ENCODE results near the gene FEZ2.

FEZ2 gene

GRCh38 chr2:36561237-36561944 is 36.6 kb downstream of the FEZ2 start:
- DNase-seq (ENCODE audit: low read depth): peak; percentile 80

- no peak for DNase-seq (ENCODE audit: low read depth)
These were observed 37.2 kb downstream of the FEZ2 start for GRCh38 chr2:36560726-36561125.

GRCh38 chr2:36559221-36559942 is 38.6 kb downstream of the FEZ2 start:
- DNase-seq (ENCODE audit: low read depth): no peak

GRCh38 chr2:36556842-36557241 is 41.1 kb downstream of the FEZ2 start:
- DNase-seq (ENCODE audit: low read depth): peak; percentile 51

GRCh38 chr2:36555789-36556188 is 42.2 kb downstream of the FEZ2 start:
- DNase-seq (ENCODE audit: low read depth): no peak

- no peak for DNase-seq (ENCODE audit: low read depth)
These were observed 43.4 kb downstream of the FEZ2 start for GRCh38 chr2:36554531-36554930.

GRCh38 chr2:36553683-36554082 is 44.3 kb downstream of the FEZ2 start:
- DNase-seq (ENCODE audit: low read depth): no peak

GRCh38 chr2:36550006-36550405 is 48.0 kb downstream of the FEZ2 start:
- DNase-seq (ENCODE audit: low read depth): no peak

- no peak for DNase-seq (ENCODE audit: low read depth)
These were observed 48.8 kb downstream of the FEZ2 start for GRCh38 chr2:36549165-36549574.

GRCh38 chr2:36547906-36548305 is 50.1 kb downstream of the FEZ2 start:
- DNase-seq (ENCODE audit: low read depth): no peak

GRCh38 chr2:36545871-36546416 is 52.0 kb downstream of the FEZ2 start:
- no peak for DNase-seq (ENCODE audit: low read depth)

- no peak for DNase-seq (ENCODE audit: low read depth)
These were observed 53.2 kb downstream of the FEZ2 start for GRCh38 chr2:36544638-36545338.

- no peak for DNase-seq (ENCODE audit: low read depth)
These were observed 55.9 kb downstream of the FEZ2 start for GRCh38 chr2:36541891-36542595.

- no peak for DNase-seq (ENCODE audit: low read depth)
These were observed 56.8 kb downstream of the FEZ2 start for GRCh38 chr2:36540986-36541754.

GRCh38 chr2:36539631-36540030 is 58.3 kb downstream of the FEZ2 start:
- no peak for DNase-seq (ENCODE audit: low read depth)

GRCh38 chr2:36538335-36538734 is 59.6 kb downstream of the FEZ2 start:
- DNase-seq (ENCODE audit: low read depth): no peak

GRCh38 chr2:36536776-36537175 is 61.2 kb downstream of the FEZ2 start:
- no peak for DNase-seq (ENCODE audit: low read depth)

GRCh38 chr2:36535099-36535498 is 62.9 kb downstream of the FEZ2 start:
- DNase-seq (ENCODE audit: low read depth): no peak

GRCh38 chr2:36534275-36534799 is 63.6 kb downstream of the FEZ2 start:
- no peak for DNase-seq (ENCODE audit: low read depth)

GRCh38 chr2:36530983-36531354 is 67.0 kb downstream of the FEZ2 start:
- peak; percentile 84 for DNase-seq (ENCODE audit: low read depth)
